ENCODE data around the gene LRMDA.

Gene LRMDA

DNA sequence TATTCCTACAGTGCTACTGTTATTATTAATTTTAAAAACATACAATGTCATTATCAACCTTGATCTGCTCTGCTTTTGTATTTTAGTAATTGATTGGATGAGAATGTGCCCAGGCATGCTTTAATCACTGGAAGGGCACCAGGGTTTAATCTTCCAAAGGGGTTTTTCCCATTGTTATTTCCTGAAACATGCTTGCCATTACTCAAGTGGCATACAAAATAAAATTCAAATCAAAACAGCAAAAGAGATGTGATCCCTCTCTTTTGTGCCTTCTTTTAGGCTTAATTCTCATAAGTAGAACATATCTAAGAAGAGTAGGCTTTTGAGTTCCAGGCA, 963.3 kb downstream of the LRMDA start:
- peaks cover 35% of the 10 kb centered on the region for H3K4me1 Mint-ChIP-seq
- peaks cover 2% of the 10 kb centered on the region for H3K36me3 Mint-ChIP-seq (ENCODE audit: low read depth)
- no peaks in the 10 kb centered on the region for H3K27me3 Mint-ChIP-seq (ENCODE audit: low read depth, poor library complexity)
- H3K27ac Mint-ChIP-seq: no peak overlapping the region
- H3K9me3 Mint-ChIP-seq: peaks cover under 1% of the 10 kb centered on the region
- no peak for DNase-seq
- TF ChIP-seq CTCF (IDR thresholded peaks at IDR 0.05): no peak
- no peak overlapping the region for H3K4me3 Mint-ChIP-seq

- peaks cover 37% of the 10 kb centered on the region for H3K4me1 Mint-ChIP-seq
- no peak for DNase-seq
- peaks cover 6% of the 10 kb centered on the region for H3K9me3 Mint-ChIP-seq
- no peak for TF ChIP-seq CTCF (IDR thresholded peaks at IDR 0.05)
- no peaks in the 10 kb centered on the region for H3K27me3 Mint-ChIP-seq (ENCODE audit: low read depth, poor library complexity)
- no peak overlapping the region for H3K27ac Mint-ChIP-seq
- peaks cover 8% of the 10 kb centered on the region for H3K36me3 Mint-ChIP-seq (ENCODE audit: low read depth)
- H3K4me3 Mint-ChIP-seq: no peak overlapping the region
These were observed 963.8 kb downstream of the LRMDA start for GRCh38 chr10:76395251-76395650.

DNA sequence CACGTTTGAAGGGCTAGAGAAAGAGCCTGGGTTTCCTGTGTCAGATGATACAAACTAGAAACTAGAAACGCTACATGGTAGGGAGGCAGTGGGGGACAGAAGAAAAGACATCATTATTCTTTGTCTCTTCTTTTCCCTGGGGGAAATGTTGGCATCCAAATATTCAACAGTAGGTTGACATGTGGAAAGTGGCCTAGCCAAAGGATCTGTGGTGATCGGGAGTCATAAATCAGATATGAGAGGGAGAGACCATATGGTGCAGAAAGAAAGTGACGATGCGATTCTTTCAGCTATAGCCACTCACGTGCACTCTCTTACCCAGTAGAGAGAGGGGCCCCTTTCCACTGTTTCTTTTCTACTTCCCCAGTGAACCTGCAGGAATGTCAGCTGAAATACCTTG, 964.7 kb downstream of the LRMDA start:
- Mint-ChIP-seq H3K27ac (peak overlapping the region; percentile 47), H3K4me1 (peaks cover 37% of the 10 kb centered on the region), H3K36me3 (ENCODE audit: low read depth) (peaks cover 8% of the 10 kb centered on the region), H3K9me3 (peaks cover 11% of the 10 kb centered on the region), H3K27me3 (ENCODE audit: low read depth, poor library complexity) (no peaks in the 10 kb centered on the region), H3K4me3 (no peak overlapping the region)
- TF ChIP-seq CTCF (IDR thresholded peaks at IDR 0.05): no peak
- DNase-seq: no peak

DNA sequence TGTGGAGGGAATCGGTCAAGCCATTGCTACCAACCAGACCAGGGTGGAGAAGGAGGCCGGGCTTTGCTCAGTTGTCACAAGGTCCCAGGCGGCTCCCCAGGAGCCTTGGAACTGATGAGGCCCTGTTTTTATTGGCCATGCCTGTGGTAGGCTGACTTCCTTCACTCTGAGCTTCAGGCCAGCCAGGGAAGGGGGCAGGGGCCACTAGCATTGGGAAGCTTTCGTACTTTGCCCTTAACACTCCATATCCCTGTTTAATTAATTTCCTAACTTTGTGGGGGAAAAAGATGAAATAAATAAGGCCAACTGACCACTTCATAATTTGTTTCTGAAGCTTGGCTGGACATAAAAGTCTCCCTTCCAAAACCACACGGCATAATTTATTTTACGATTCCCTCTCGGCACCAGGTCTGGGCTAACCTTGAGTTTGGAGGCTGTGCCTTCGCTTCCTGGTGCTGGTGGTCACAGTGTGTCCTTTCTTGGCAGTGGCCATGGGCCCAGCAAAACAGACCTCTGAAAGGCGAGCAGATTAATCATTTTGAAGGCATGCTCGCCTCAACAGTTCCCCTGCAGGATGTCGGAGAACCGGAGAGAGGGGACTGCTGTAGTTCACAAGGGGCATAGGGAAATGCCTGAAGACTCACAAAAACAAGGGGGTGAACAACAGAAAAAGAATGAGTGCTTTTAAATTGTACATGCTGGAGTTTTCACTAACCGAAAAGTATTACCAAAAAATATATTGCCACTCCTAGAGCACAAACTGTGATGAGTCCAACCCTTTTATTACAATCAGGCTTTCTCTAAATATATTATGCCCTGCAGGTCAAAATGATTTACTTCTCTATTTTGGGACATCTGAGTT, 966.0 kb downstream of the LRMDA start:
- H3K9me3 Mint-ChIP-seq: peaks cover 11% of the 10 kb centered on the region
- TF ChIP-seq CTCF (IDR thresholded peaks at IDR 0.05): no peak
- H3K4me1 Mint-ChIP-seq: peaks cover 37% of the 10 kb centered on the region
- peaks cover 8% of the 10 kb centered on the region for H3K36me3 Mint-ChIP-seq (ENCODE audit: low read depth)
- peaks cover 4% of the 10 kb centered on the region for H3K27me3 Mint-ChIP-seq (ENCODE audit: low read depth, poor library complexity)
- H3K27ac Mint-ChIP-seq: peak overlapping the region; percentile 98
- DNase-seq: peak; percentile 15
- H3K4me3 Mint-ChIP-seq: peak overlapping the region; percentile 46

- TF ChIP-seq CTCF (IDR thresholded peaks at IDR 0.05): no peak
- Mint-ChIP-seq H3K36me3 (ENCODE audit: low read depth) (peaks cover 8% of the 10 kb centered on the region), H3K9me3 (peaks cover 11% of the 10 kb centered on the region), H3K4me3 (no peak overlapping the region), H3K4me1 (peaks cover 37% of the 10 kb centered on the region), H3K27ac (no peak overlapping the region), H3K27me3 (ENCODE audit: low read depth, poor library complexity) (peaks cover 4% of the 10 kb centered on the region)
- no peak for DNase-seq
These were observed 966.8 kb downstream of the LRMDA start for GRCh38 chr10:76398043-76398710.

Data from nephron progenitor cell (in vitro differentiated cells).